GM03348 (cell line): ENCODE measurements around the gene TSPAN15.
"Not testable (repeated sequence)": the region's sequence is repeated elsewhere in the genome, so short reads cannot be mapped to it uniquely, and the experiment has no call there.

ENCODE experiments used
- DNase-seq: peaks from one replicate; pipeline ENCODE4 v3.0.0; 2012; ENCODE audit warnings: low spot score

The TSPAN15 gene

DNA sequence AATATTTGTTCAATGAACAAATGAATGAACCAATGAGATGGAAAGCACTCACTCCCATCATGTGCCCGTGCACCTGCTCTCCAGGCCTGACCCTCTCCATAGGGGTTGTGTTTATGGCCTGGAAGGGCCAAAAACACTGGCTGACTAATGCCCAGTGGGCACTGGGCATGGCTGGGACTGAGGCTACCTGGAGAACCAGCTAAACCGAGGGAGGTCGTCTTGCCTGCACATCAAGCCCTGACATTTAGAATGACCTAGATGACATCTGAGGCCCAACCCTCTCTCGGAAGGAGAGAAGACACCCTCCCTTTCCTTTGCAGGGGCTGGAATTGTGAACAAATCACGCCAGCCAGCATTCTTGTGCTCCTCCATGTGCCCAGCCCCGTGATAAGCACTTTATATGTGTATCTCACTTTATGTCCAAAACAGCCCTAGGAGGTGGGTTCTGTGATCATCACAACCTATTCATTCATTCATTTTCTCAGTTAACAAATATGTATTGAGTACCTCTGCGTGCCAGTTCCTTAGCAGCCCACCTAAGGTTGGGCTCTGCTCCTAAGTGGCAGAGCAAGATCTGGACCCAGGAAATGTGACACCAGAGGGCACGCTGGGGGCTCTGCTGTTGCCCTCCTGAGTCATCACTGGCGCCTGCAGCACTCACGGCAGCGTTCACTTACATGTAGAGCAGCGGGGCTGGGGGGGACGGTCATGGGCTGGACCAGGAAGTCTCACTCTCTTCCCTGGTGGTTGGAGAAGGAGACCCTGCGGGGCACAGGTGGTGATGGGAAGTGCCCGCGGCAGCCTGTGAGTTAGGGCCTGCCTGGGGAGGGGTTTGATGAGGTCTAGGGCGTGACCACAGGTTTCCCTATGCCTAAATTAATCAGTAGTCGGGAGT, 52.0 kb downstream of the TSPAN15 start:
- no peak for DNase-seq

DNA sequence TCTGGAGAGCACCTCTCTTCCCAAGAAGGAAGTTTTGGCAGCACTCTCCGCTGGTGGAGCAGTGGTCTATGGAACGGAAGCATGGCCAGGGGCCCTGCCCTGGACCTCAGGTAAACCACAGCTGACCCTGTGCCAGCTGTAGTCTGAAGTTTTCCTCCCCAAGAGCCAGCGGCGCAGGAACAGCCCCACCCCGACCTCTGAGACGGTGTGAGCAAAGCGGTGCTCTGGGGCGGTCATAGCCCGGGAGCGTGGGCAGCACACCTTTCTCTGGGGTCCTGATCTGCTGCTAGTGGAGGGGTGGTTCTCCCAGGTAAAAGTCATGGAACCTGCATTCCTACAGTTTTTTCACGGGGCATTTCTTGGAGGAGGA, 52.6 kb downstream of the TSPAN15 start:
- DNase-seq: no peak

- no peak for DNase-seq
Measured at GRCh38 chr10:69504576-69505250, 53.4 kb downstream of the TSPAN15 start.

DNA sequence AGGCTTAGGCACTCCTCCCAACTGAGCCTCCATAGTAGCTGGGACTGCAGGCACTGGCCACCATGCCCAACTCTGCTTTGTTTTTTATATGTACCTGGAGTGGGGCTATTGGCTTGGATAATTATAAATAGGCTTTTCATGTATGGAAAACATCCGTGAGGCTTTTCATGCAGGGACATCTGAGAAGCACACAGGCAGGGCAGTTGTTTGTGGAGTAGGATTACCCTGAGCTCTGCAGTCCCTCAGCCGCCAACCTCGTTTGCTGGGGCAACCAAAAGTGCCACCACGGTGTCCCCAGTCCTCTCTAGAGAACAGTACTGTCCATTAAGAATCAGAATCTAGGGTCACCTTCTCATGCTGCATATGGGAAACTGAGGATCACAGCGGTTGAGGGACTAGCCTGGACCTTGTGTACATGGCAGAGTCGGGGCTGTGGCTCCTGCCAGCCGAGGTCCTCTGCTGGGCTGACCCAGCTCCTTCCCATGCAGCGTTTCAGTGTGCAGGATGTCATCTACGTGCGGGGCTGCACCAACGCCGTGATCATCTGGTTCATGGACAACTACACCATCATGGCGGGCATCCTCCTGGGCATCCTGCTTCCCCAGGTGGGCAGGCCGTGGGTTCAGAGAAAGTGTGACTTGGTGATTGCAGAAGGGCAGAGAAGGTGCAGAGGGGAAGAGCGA, 54.5 kb downstream of the TSPAN15 start:
- DNase-seq: no peak

DNA sequence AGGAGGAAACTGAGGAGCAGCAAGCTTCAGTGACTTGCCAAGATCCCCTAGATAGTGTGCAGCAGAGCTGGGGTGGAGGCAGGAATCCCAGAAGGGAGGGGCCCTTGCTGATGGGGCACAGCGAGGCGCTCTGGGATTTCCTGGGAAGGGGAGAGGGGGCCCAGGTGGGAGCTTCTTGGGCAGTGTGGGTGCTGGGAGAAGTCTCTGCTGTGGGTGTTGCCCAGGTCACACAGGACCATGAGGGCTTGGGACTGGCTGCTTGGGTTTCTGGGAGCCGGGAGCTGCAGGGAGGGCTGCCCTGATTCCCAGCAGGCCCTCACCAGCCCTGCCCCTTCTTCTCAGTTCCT, 55.2 kb downstream of the TSPAN15 start:
- no peak for DNase-seq

DNA sequence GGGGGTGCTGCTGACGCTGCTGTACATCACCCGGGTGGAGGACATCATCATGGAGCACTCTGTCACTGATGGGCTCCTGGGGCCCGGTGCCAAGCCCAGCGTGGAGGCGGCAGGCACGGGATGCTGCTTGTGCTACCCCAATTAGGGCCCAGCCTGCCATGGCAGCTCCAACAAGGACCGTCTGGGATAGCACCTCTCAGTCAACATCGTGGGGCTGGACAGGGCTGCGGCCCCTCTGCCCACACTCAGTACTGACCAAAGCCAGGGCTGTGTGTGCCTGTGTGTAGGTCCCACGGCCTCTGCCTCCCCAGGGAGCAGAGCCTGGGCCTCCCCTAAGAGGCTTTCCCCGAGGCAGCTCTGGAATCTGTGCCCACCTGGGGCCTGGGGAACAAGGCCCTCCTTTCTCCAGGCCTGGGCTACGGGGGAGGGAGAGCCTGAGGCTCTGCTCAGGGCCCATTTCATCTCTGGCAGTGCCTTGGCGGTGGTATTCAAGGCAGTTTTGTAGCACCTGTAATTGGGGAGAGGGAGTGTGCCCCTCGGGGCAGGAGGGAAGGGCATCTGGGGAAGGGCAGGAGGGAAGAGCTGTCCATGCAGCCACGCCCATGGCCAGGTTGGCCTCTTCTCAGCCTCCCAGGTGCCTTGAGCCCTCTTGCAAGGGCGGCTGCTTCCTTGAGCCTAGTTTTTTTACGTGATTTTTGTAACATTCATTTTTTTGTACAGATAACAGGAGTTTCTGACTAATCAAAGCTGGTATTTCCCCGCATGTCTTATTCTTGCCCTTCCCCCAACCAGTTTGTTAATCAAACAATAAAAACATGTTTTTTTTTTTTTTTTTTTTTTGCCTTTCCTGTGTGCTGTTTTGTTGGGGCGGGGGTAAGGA, 55.8 kb downstream of the TSPAN15 start:
- no peak for DNase-seq

DNA sequence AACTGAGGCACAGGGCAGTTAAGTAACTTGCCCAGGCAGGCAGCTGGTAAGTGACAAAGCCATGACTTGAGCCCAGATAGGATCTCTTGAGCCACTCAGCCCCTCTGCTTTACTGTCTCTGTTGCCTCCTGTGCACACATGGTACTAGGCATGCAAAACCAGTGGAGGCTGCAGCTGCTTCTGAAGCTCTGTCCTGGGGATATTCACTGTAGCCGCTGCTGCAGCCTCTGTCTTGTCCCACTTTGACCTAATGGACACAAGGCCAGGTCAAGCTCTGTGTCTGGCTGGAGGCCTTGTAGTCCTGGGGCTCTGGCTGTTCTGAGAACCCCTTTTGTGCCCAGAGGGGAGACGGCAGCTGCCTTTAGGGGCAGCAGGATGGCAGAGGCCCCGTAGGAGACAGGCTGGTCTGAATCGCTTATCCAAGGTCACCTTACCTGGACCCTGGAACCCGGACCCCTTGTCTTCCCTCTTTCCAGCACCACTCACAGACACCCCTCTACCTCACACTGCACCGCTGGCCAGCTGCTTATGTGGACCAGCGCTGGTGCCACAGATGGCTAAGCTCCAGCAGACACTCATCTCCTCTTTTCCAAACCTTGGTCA, 57.6 kb downstream of the TSPAN15 start:
- no peak for DNase-seq

- DNase-seq: no peak
Measured at GRCh38 chr10:69512901-69513300, 61.6 kb downstream of the TSPAN15 start.

- DNase-seq: no peak
Measured at GRCh38 chr10:69513617-69514016, 62.4 kb downstream of the TSPAN15 start.

DNA sequence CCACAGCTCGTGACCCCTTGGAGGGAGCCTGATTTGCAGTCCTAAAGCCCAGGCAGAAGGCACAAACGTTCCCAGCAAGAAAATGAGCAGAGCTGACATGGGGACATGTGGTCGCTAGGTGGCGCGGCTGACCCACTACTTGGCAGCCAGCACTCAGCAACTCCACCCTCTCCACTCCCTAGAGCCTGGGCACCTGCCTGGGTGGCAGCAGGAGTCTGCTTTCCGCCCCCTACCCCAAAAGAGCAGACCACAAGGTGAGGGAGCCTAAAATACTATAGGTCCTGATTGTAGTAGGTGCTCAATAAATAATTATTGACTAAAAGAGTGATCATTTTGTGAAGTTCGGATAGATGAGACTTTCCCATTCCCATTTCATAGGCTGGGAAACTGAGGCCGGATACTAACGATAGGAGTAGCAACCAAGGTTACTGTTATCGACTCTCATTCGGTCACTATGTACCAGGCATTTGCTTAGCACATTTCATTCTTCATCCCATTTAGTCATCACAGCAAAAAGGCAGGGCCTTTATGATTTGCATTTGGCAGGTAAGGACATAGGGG, 64.5 kb downstream of the TSPAN15 start:
- DNase-seq: peak; percentile 93

GRCh38 chr10:69516316-69516715, 65.1 kb downstream of the TSPAN15 start:
- DNase-seq: peak; percentile 6

- no peak for DNase-seq
Measured at GRCh38 chr10:69516796-69517195, 65.5 kb downstream of the TSPAN15 start.

DNA sequence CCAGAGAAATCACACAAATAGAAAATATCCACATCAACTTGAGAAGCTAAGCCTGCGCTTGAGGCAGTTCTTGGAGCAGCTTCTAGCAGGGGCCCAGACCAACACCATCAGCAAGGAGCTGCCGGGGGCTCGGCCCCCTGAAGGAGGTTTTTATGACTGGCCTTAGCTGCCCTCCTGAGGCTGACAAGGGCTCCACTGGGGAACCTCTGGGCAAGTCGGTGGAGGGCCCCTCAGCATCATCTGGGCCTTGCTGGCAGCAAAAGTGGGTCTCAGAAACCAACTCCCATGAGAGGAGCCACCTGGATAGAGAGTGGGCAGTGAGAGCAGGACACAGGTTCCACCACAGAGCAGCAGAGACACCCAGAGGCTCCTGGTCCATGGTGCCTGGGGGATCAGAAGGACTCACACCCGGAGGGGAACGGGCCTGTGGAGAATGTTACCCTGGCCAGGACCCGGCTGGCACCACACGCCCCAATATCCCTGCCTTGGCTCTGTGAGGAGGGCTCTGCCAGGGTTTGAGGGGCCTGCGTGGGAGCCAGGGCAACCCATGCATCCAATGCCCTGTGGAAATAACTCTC, 66.1 kb downstream of the TSPAN15 start:
- DNase-seq: no peak

GRCh38 chr10:69527961-69528360, 76.7 kb downstream of the TSPAN15 start:
- DNase-seq: no peak

- DNase-seq: no peak
Measured at GRCh38 chr10:69533658-69534057, 82.4 kb downstream of the TSPAN15 start.

- DNase-seq: not testable (repeated sequence)
Measured at GRCh38 chr10:69536521-69536920, 85.3 kb downstream of the TSPAN15 start.

GRCh38 chr10:69537449-69537848, 86.2 kb downstream of the TSPAN15 start:
- no peak for DNase-seq

GRCh38 chr10:69538461-69538860, 87.2 kb downstream of the TSPAN15 start:
- no peak for DNase-seq

GRCh38 chr10:69541463-69541862, 90.2 kb downstream of the TSPAN15 start:
- no peak for DNase-seq

DNA sequence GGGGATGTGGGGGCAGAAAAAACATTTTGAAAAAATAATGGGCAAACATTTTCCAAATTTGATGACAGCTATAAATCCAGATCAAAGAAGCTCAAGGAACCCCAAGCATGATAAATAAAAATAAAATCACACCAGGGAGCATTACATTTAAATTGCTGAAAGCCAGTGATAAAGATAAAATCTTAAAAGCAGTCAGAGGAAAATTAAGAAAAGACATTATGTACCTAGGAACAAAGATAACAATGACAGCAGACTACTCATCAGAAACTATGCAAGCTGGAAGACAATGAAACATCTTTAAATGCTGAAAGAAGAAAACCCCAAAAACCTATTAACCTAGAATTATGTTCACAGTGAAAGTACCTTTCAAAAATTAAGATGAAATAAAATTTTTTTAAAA, 98.7 kb downstream of the TSPAN15 start:
- no peak for DNase-seq

GRCh38 chr10:69552268-69552667, 101.0 kb downstream of the TSPAN15 start:
- DNase-seq: no peak
